Activated CD8-positive, alpha-beta T cell treated with anti-CD3 and anti-CD28 coated beads, Interleukin-2, amount 10 ng/mL, durations not matched to agents 7 days and 5 days (primary cell): ENCODE measurements around the gene NDST4. TPM values are rescaled to one million over a fixed set of nuclear protein-coding genes. Genes with fewer than 3 reads are reported as not detected.

ENCODE experiments used
- ATAC-seq: fragments of 150-1000 bp; cut with Tn5 transposase; one replicate; pipeline ENCODE4 v1.10.0; 2021; ENCODE audit warnings: moderate library complexity
- CTCF ChIA-PET: fragments of 350-600 bp; sonication (Branson Sonifier 250); formaldehyde crosslinking; loops from one replicate; lab custom pipeline; 2021; ENCODE audit warnings: antibody characterized with exemption; lab: Charles Lee
- POLR2A ChIA-PET: fragments of 350-600 bp; sonication (Branson Sonifier 250); formaldehyde crosslinking; loops from one replicate; lab custom pipeline; 2021; ENCODE audit warnings: antibody characterized with exemption; lab: Charles Lee
- DNase-seq: peaks from one replicate; pipeline ENCODE4 v3.0.0-alpha.2; 2020
- H3K27ac Mint-ChIP-seq: one replicate; pipeline ENCODE4 v1.8.0; 2021; ENCODE audit warnings: mild to moderate bottlenecking, mixed read lengths
- H3K27me3 Mint-ChIP-seq: one replicate; pipeline ENCODE4 v1.8.0; 2021; ENCODE audit warnings: low read depth, mixed read lengths
- H3K36me3 Mint-ChIP-seq: one replicate; pipeline ENCODE4 v1.8.0; 2021; ENCODE audit warnings: low read depth, mixed read lengths
- H3K4me1 Mint-ChIP-seq: one replicate; pipeline ENCODE4 v1.8.0; 2021; ENCODE audit warnings: low read depth, mixed read lengths
- H3K4me3 Mint-ChIP-seq: one replicate; pipeline ENCODE4 v1.8.0; 2021; ENCODE audit warnings: mild to moderate bottlenecking, mixed read lengths
- H3K9me3 Mint-ChIP-seq: one replicate; pipeline ENCODE4 v1.8.0; 2022; ENCODE audit warnings: mixed read lengths; ENCODE audit not compliant: insufficient read depth
- total RNA-seq, 2 experiments: library from RNA; stranded (reverse); gene quantifications; one replicate each; pipeline ENCODE4 v1.2.3, GENCODE V29; 2021

Gene NDST4
- total RNA-seq, 2 experiments from 2014 or later = not detected

DNA sequence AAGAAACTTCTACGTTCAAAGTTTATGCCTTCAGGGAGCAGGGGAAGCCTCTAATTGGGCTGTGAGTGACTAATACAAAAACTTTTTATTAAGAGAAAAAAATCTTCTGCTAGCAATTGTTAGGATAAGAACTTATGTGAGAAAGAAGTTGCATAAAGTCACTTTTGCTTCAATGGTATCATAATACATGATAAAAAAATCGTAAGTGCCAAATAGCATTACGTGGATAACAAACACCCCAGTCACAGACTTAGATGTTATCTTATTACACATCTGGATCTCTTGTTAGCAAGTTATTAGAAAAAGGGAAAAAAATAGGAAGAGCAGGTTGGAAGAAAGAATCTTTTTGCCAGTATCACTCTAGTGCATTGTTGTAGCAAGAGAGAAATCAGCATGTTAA lies 4.2 kb upstream of the NDST4 start:
- Mint-ChIP-seq H3K36me3 (no peaks in the 10 kb centered on the region), H3K27ac (no peak overlapping the region), H3K4me1 (no peaks in the 10 kb centered on the region), H3K27me3 (no peaks in the 10 kb centered on the region), H3K4me3 (no peak overlapping the region), H3K9me3 (no peaks in the 10 kb centered on the region)
- no peak for DNase-seq
- CTCF ChIA-PET = no interaction called here
- POLR2A ChIA-PET = no interaction called here
- ATAC-seq = no peak

GRCh38 chr4:115110191-115111181 lies 2.9 kb downstream of the NDST4 start:
- Mint-ChIP-seq H3K36me3 (no peaks in the 10 kb centered on the region), H3K27ac (no peak overlapping the region), H3K4me3 (no peak overlapping the region), H3K27me3 (no peaks in the 10 kb centered on the region), H3K4me1 (no peaks in the 10 kb centered on the region), H3K9me3 (no peaks in the 10 kb centered on the region)
- no peak for DNase-seq
- no peak for ATAC-seq
- ChIA-PET POLR2A (no interaction called here), CTCF (no interaction called here)

DNA sequence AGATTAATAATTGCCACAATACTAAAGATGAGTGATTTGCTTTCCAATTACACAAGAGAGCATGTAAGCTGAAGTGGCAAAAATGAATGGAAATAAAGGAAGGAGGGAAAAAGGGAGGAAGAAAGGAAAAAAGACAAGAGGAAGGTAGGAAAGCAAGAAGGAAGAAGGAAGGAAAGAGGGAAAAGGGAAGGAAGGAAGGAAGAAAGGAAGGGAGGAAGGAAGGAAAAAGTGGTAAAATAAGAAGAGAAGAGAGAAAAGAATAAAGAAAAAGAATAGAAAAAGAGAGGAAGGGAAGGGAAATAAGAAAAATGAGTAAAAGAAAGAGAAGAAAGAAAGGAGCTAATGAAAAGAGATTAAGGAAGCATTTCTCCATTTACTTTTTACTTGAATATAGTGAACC lies 4.6 kb downstream of the NDST4 start:
- no peak for DNase-seq
- ChIA-PET POLR2A (no interaction called here), CTCF (no interaction called here)
- no peak for ATAC-seq
- Mint-ChIP-seq H3K36me3 (no peaks in the 10 kb centered on the region), H3K27me3 (no peaks in the 10 kb centered on the region), H3K27ac (no peak overlapping the region), H3K9me3 (no peaks in the 10 kb centered on the region), H3K4me1 (no peaks in the 10 kb centered on the region), H3K4me3 (no peak overlapping the region)

- Mint-ChIP-seq H3K4me1 (no peaks in the 10 kb centered on the region), H3K36me3 (no peaks in the 10 kb centered on the region), H3K4me3 (no peak overlapping the region), H3K9me3 (no peaks in the 10 kb centered on the region), H3K27me3 (no peaks in the 10 kb centered on the region), H3K27ac (no peak overlapping the region)
- ATAC-seq (no peak), DNase-seq (no peak)
- ChIA-PET CTCF (no interaction called here), POLR2A (no interaction called here)
These were observed 6.0 kb downstream of the NDST4 start for GRCh38 chr4:115107411-115107810.

GRCh38 chr4:115101675-115102074 lies 11.7 kb downstream of the NDST4 start:
- ATAC-seq = no peak
- Mint-ChIP-seq H3K4me3 (no peak overlapping the region), H3K36me3 (no peaks in the 10 kb centered on the region), H3K4me1 (no peaks in the 10 kb centered on the region), H3K27me3 (no peaks in the 10 kb centered on the region), H3K27ac (no peak overlapping the region), H3K9me3 (no peaks in the 10 kb centered on the region)
- ChIA-PET POLR2A (no interaction called here), CTCF (no interaction called here)
- DNase-seq = no peak

DNA sequence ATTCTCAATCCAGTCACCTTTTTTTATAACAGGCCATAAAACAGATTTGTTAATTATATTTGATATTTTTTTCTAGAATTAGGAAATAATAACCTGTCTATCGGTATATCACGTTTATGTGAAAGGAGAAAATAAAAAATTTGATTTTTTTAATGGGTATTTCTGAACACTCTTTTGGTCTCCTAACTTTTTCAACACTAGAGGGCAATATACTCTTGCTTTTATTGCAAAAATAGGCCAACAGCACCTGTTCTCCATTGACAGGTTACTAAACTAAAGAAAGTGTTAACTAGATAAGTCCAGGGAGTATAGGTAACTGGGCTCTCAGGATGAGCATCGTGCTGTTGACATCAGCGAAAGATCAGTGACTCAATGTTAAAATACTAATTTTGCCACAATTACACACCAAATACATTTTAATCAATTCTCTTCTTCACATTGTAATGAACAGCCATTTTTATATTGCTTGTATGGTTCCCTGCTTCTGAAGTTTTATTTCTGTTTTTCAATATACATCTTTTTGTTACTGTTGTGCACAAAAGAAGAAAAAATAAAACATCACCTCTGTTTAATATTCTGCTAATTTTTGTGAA lies 22.8 kb downstream of the NDST4 start:
- H3K36me3 Mint-ChIP-seq = no peaks in the 10 kb centered on the region
- no peak overlapping the region for H3K27ac Mint-ChIP-seq
- POLR2A ChIA-PET = no interaction called here

DNA sequence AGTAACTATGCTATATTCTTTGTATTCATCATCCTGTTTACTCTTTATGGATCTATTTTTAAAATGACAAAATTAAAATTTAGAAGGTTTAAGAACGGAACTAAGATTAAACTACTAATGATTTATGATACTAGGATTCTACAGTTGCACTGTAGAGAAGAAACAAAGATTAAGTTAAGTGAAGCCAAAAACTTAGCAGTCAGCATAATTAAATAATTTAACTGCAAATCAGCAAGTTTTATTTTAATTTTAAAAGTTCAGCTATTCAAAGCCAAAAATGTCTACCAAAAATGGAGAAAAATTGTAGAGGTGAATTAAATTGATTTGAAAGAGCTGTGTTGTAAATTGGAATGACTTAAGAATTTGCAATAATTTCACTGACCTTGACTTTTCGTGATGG lies 30.8 kb downstream of the NDST4 start:
- H3K27me3 Mint-ChIP-seq = no peaks in the 10 kb centered on the region
- H3K36me3 Mint-ChIP-seq = no peaks in the 10 kb centered on the region
- ATAC-seq = no peak
- ChIA-PET POLR2A (no interaction called here), CTCF (no interaction called here)
- no peak overlapping the region for H3K27ac Mint-ChIP-seq
- no peak overlapping the region for H3K4me3 Mint-ChIP-seq
- no peak for DNase-seq
- no peaks in the 10 kb centered on the region for H3K9me3 Mint-ChIP-seq
- H3K4me1 Mint-ChIP-seq = no peaks in the 10 kb centered on the region

More for the DNA sequence above, 22.8 kb downstream of the NDST4 start:
- Mint-ChIP-seq H3K27me3 (no peaks in the 10 kb centered on the region), H3K9me3 (no peaks in the 10 kb centered on the region), H3K4me3 (no peak overlapping the region), H3K4me1 (no peaks in the 10 kb centered on the region)
- no peak for ATAC-seq
- CTCF ChIA-PET = no interaction called here
- no peak for DNase-seq

- ATAC-seq = no peak
- ChIA-PET POLR2A (no interaction called here), CTCF (no interaction called here)
- no peak overlapping the region for H3K27ac Mint-ChIP-seq
- no peaks in the 10 kb centered on the region for H3K4me1 Mint-ChIP-seq
- H3K36me3 Mint-ChIP-seq = no peaks in the 10 kb centered on the region
- no peaks in the 10 kb centered on the region for H3K27me3 Mint-ChIP-seq
- no peaks in the 10 kb centered on the region for H3K9me3 Mint-ChIP-seq
- H3K4me3 Mint-ChIP-seq = no peak overlapping the region
- no peak for DNase-seq
These were observed 36.7 kb downstream of the NDST4 start for GRCh38 chr4:115076691-115077090.

DNA sequence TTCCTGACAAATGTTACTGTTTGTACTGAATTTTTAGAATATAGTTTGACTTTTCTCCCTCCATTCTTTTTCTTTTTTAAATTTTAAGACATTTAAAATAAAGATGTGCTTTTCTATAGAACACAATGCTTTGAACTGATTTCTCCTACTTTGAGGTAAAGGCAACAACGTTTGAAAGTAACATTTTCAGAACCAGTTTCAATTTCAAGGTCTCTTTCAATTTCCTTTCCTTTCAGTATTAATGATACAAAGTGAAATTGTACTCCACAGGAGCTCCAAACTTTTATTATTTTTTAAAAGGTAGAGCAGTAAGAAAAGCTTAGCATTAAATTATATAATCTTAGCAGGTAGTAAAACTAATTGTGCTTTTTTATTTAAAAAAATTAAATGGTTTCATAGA lies 54.9 kb downstream of the NDST4 start:
- no peak overlapping the region for H3K4me3 Mint-ChIP-seq
- H3K36me3 Mint-ChIP-seq = no peaks in the 10 kb centered on the region
- H3K9me3 Mint-ChIP-seq = no peaks in the 10 kb centered on the region
- no peak for DNase-seq
- H3K27ac Mint-ChIP-seq = no peak overlapping the region
- ChIA-PET CTCF (no interaction called here), POLR2A (no interaction called here)
- no peaks in the 10 kb centered on the region for H3K4me1 Mint-ChIP-seq
- ATAC-seq = no peak
- H3K27me3 Mint-ChIP-seq = no peaks in the 10 kb centered on the region

- Mint-ChIP-seq H3K27me3 (no peaks in the 10 kb centered on the region), H3K9me3 (no peaks in the 10 kb centered on the region), H3K4me3 (no peak overlapping the region), H3K36me3 (no peaks in the 10 kb centered on the region), H3K4me1 (no peaks in the 10 kb centered on the region), H3K27ac (no peak overlapping the region)
- no peak for ATAC-seq
- ChIA-PET CTCF (no interaction called here), POLR2A (no interaction called here)
- no peak for DNase-seq
These were observed 58.6 kb downstream of the NDST4 start for GRCh38 chr4:115054836-115055235.

DNA sequence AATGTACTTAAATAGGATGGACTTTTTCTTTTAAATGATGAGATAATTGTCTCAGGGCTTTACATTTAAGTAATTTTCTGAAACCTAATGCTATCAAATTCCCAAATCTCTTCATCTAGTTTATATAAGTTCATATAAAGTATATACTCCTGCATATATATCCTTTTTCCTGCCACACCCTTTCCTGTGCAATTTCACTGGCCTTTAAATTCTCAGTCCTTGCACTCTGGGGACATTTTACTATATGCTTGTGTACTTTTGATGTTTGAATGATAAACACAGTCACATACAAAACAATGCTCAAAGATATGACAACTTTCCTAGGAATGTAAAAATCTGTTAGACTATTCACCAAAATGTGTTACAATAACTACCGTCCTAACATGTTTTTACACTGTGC lies 60.1 kb downstream of the NDST4 start:
- Mint-ChIP-seq H3K4me3 (no peak overlapping the region), H3K27me3 (no peaks in the 10 kb centered on the region), H3K4me1 (no peaks in the 10 kb centered on the region), H3K9me3 (no peaks in the 10 kb centered on the region), H3K36me3 (no peaks in the 10 kb centered on the region), H3K27ac (no peak overlapping the region)
- ChIA-PET POLR2A (no interaction called here), CTCF (no interaction called here)
- DNase-seq = no peak
- no peak for ATAC-seq

DNA sequence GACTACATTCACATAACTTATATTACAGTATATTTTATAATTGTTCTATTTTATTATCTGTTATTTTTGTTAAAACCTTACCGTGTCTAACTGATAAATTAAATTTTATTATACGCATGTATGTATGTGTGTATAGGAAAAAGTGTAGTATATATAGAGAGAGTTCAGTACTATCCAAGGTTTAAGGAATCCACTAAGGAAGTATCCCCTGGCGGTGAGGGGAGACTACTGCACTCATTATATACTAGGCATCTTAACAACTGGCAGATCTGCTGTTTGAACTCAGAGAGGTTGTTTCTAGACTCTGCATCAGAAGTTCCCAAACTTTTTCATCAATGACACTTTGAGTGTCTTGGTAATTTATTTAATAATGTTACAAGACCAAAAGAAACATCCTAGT lies 70.9 kb downstream of the NDST4 start:
- H3K27ac Mint-ChIP-seq = no peak overlapping the region
- POLR2A ChIA-PET = no interaction called here
- H3K4me3 Mint-ChIP-seq = no peak overlapping the region
- DNase-seq (no peak), ATAC-seq (no peak)
- CTCF ChIA-PET = no interaction called here
- H3K9me3 Mint-ChIP-seq = no peaks in the 10 kb centered on the region
- H3K36me3 Mint-ChIP-seq = no peaks in the 10 kb centered on the region
- no peaks in the 10 kb centered on the region for H3K4me1 Mint-ChIP-seq
- no peaks in the 10 kb centered on the region for H3K27me3 Mint-ChIP-seq
